Type B pancreatic cell (in vitro differentiated cells): ENCODE data around the gene LCAT. TPM values are rescaled to one million over a fixed set of nuclear protein-coding genes. Genes with fewer than 3 reads are reported as not detected.

Experiments used
- DNase-seq: peaks from one replicate; pipeline ENCODE4 v3.0.0; 2021; ENCODE audit warnings: mixed read lengths; ENCODE audit not compliant: unreplicated experiment; ENCODE audit errors: extremely low spot score
- H3K27ac Mint-ChIP-seq: 2 replicates; pipeline ENCODE4 v1.8.0; 2021; ENCODE audit warnings: mild to moderate bottlenecking, mixed read lengths
- H3K27me3 Mint-ChIP-seq: 2 replicates; pipeline ENCODE4 v1.8.0; 2021; ENCODE audit warnings: mixed read lengths
- H3K36me3 Mint-ChIP-seq: 2 replicates; pipeline ENCODE4 v1.8.0; 2021; ENCODE audit warnings: mixed read lengths
- H3K4me1 Mint-ChIP-seq: one replicate; pipeline ENCODE4 v1.8.0; 2021; ENCODE audit warnings: mixed read lengths; ENCODE audit not compliant: unreplicated experiment
- H3K4me3 Mint-ChIP-seq: 2 replicates; pipeline ENCODE4 v1.8.0; 2021; ENCODE audit warnings: mild to moderate bottlenecking, mixed read lengths
- H3K9me3 Mint-ChIP-seq: 2 replicates; pipeline ENCODE4 v1.8.0; 2021; ENCODE audit warnings: mixed read lengths
- total RNA-seq: library from RNA; stranded (reverse); gene quantifications from 2 replicates; pipeline ENCODE4 v1.2.1, GENCODE V29; 2021; ENCODE audit warnings: low replicate concordance
- TF ChIP-seq, protein P1 (sequence below): fragments of 200-600 bp; sonication (generic); conservative IDR thresholded peaks from 2 replicates; pipeline ENCODE4 v1.5.0; 2021; ENCODE audit warnings: antibody characterized with exemption, mild to moderate bottlenecking

Gene LCAT
- total RNA-seq, 1 donor from 2014 or later, result 26.1 TPM

DNA sequence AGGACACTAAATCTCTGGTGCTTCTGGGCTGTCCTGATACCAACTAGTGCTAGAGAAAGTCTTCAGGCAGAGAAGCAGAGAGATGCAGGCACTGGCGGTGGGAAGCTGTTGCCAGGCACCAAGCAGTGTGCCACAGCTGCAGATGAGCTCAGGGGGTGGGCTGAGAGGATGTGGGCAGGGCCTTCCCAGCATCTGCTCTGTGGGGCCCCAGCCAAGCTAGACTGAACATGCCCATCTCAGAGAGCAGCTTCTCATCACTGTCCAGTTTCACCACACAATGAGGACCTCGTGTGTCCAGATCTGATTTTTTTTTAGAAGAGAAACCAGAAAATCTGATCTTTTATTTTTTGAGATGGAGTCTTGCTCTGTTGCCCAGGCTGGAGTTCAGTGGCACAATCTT is 33.8 kb downstream of the LCAT start:
- Mint-ChIP-seq H3K4me1 (no peaks in the 10 kb centered on the region), H3K27me3 (no peaks in the 10 kb centered on the region), H3K9me3 (no peaks in the 10 kb centered on the region), H3K36me3 (peaks cover 6% of the 10 kb centered on the region), H3K27ac (no peak overlapping the region), H3K4me3 (no peak overlapping the region)
- TF ChIP-seq, protein P1, sequence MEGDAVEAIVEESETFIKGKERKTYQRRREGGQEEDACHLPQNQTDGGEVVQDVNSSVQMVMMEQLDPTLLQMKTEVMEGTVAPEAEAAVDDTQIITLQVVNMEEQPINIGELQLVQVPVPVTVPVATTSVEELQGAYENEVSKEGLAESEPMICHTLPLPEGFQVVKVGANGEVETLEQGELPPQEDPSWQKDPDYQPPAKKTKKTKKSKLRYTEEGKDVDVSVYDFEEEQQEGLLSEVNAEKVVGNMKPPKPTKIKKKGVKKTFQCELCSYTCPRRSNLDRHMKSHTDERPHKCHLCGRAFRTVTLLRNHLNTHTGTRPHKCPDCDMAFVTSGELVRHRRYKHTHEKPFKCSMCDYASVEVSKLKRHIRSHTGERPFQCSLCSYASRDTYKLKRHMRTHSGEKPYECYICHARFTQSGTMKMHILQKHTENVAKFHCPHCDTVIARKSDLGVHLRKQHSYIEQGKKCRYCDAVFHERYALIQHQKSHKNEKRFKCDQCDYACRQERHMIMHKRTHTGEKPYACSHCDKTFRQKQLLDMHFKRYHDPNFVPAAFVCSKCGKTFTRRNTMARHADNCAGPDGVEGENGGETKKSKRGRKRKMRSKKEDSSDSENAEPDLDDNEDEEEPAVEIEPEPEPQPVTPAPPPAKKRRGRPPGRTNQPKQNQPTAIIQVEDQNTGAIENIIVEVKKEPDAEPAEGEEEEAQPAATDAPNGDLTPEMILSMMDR, result no peak
- DNase-seq, result no peak

- no peak for DNase-seq
- TF ChIP-seq, protein P1, result no peak
- Mint-ChIP-seq H3K4me3 (no peak overlapping the region), H3K4me1 (no peaks in the 10 kb centered on the region), H3K27me3 (no peaks in the 10 kb centered on the region), H3K36me3 (peaks cover 8% of the 10 kb centered on the region), H3K27ac (no peak overlapping the region), H3K9me3 (no peaks in the 10 kb centered on the region)
These were observed 34.7 kb downstream of the LCAT start for GRCh38 chr16:67909056-67909742.

DNA sequence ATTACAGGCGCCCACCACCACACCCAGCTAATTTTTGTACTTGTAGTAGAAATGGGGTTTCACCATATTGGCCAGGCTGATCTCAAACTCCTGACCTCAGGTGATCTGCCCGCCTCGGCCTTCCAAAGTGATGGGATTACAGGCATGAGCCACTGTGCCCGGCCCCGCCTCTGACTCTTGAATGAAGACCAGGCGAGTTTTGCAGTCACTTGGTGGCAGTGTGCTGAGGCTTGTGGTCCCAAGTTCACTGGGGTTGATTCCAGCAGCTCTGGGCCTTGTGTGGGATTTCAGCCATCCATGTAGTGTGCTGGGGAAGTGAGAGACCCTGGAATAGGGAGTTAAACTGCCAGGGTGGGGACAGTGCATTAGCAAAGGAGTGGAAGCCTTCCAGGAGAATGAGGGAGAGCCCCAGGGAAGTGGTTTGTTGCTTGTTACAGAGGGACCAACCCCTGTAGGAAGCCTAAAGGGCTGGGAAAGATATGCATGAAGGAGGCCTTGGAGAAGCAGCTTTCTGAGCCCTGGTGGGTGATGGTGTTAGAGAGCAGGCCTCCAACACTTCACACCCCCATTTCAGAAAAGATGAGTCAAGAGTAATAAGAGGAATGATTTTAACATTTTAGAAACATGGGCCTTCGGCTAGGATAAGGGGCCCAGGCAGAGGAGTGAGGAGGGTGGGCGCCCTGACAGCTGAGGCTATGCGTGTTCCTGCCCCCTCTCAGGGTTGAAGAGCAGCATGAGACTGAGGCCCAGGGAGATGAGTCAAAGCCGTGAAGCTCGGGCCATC is 36.3 kb downstream of the LCAT start:
- Mint-ChIP-seq H3K9me3 (no peaks in the 10 kb centered on the region), H3K4me1 (no peaks in the 10 kb centered on the region), H3K36me3 (peaks cover 4% of the 10 kb centered on the region), H3K27ac (no peak overlapping the region), H3K4me3 (no peak overlapping the region), H3K27me3 (no peaks in the 10 kb centered on the region)
- no peak for DNase-seq
- TF ChIP-seq, protein P1, result no peak

DNA sequence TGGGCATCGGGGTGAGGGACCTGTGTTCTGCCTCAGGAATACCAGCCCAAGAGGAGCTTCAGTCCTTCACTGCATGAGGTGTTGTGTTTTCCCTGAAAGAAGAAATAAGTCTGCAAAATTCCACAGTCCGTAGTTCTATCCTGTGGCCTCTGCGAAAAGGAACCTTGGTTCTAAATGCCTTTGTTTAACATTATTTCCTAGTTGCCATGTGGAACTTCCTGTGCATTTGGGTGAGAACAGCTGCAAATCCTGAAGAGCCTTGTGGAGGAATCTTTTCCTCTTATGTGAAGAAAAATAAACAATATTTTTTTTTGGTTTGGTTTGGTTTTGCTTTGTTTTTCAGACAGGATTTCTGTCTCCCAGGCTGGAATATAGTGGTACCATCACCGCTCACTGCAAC is 41.1 kb downstream of the LCAT start:
- Mint-ChIP-seq H3K4me1 (no peaks in the 10 kb centered on the region), H3K9me3 (no peaks in the 10 kb centered on the region), H3K27me3 (no peaks in the 10 kb centered on the region), H3K27ac (no peak overlapping the region), H3K36me3 (peaks cover 4% of the 10 kb centered on the region), H3K4me3 (no peak overlapping the region)
- TF ChIP-seq, protein P1, result no peak
- no peak for DNase-seq

- TF ChIP-seq, protein P1, result no peak
- Mint-ChIP-seq H3K9me3 (no peaks in the 10 kb centered on the region), H3K27me3 (no peaks in the 10 kb centered on the region), H3K4me3 (no peak overlapping the region), H3K36me3 (peaks cover 4% of the 10 kb centered on the region), H3K27ac (no peak overlapping the region), H3K4me1 (peaks cover 8% of the 10 kb centered on the region)
- no peak for DNase-seq
These were observed 42.2 kb downstream of the LCAT start for GRCh38 chr16:67901734-67902133.
